IPS DF 4.7 (cell line): ENCODE measurements around the gene PTPRN2.

Source experiments
- DNase-seq: peaks from one replicate; pipeline ENCODE4 v3.0.0-alpha.2; 2013; ENCODE audit warnings: low spot score; ENCODE audit errors: extremely low read depth

Gene PTPRN2

DNA sequence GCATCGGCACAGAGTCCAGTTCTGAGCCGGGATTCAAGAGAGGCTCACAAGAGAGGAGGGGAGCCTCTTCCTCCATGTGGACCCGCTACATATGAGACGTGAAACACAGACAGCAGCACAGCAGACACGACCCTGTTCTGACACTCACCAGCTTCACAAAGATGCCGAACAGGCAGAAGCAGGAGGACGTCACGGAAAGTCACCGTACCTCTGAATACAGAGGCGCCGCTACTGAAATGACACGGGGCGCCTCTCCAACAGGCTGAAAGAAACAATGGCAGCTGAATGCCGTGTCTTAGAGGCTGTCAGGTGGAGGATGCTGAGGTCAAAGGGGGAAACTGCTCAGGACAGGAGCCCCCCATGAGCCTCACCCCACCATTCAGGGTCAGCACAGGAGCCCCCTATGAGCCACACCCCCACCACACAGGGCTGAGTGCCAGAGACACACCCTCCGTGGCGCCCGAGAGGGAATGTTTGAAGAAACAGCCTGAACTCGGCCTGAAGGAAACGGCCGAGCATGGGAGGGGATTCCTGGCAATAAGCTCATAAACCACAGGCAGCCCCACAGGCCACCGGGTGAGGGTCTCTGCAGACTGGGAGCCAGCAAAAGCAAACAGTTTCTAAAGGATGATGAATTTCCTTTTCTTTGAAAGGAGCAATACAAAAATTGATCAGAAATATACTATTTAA, 510.3 kb downstream of the PTPRN2 start:
- DNase-seq = no peak

DNA sequence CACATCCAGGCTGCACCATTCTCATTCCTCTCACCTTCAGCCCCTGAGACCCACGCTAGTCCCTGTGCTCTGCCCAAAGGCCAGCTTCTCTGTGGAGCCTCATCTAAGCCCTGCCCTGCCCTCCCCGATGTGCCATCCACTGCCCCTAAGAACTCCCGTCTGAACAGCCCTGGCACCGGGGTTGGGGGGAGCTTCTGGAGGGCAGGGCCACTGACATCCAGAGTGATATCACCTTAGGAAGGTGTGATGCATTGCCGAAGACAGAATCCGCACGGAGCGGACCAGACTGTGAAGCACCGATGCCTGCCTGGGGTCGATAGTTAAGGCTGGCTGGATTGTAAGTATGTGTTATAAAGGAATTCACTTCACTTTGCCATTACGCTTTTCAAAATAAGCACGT, 511.0 kb downstream of the PTPRN2 start:
- no peak for DNase-seq

- no peak for DNase-seq
Observed at GRCh38 chr7:158076215-158076614, 511.4 kb downstream of the PTPRN2 start.

- DNase-seq = no peak
Observed at GRCh38 chr7:158075633-158076001, 512.0 kb downstream of the PTPRN2 start.

GRCh38 chr7:158074896-158075632, 512.6 kb downstream of the PTPRN2 start:
- no peak for DNase-seq

DNA sequence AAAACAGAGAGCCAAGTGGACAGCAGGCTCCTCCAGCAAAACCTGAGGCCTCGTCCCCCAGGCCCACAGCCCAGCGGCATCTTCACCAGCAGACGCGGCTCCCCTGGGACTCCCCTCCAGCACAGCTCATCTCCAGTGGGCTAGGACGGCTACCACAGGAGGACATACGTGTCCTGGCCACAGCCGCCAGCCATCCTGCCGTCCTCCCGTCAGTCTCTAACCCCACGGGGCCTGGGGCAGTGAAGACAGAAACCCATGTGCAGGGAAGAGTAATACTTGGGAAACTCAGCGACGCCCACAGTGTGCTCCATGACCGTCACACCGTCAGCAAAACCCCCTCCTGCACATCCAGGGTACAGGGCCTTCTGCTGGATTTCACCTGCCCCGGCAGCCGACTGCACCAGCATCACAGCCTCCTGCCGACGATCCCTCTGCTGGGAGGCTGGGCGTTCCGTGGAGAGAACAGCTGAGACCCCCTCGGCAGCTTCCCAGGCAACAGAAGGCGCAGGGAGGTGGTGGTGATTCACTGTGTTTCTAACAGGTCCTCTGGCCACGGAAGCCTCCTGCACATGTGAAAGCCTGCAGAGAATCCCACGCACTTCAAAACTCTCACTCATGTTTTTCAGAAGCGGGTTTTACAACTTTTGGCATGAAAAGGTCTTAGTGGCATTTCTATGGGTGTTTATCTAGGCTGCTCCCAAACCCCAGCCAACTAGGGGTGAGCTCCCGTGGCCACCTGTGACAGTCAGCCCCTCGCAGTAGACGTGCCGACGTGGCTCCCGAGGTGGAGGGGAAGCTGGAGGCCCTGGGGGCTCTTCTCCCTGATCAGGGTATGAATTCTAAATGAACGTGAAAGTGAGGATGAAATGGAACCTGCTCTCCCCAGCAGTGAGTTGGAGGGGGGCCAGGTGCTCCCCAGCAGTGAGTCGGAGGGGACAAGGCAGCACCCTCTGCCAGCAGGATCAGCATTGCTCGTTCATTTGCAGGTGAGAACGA, 513.5 kb downstream of the PTPRN2 start:
- DNase-seq = no peak

DNA sequence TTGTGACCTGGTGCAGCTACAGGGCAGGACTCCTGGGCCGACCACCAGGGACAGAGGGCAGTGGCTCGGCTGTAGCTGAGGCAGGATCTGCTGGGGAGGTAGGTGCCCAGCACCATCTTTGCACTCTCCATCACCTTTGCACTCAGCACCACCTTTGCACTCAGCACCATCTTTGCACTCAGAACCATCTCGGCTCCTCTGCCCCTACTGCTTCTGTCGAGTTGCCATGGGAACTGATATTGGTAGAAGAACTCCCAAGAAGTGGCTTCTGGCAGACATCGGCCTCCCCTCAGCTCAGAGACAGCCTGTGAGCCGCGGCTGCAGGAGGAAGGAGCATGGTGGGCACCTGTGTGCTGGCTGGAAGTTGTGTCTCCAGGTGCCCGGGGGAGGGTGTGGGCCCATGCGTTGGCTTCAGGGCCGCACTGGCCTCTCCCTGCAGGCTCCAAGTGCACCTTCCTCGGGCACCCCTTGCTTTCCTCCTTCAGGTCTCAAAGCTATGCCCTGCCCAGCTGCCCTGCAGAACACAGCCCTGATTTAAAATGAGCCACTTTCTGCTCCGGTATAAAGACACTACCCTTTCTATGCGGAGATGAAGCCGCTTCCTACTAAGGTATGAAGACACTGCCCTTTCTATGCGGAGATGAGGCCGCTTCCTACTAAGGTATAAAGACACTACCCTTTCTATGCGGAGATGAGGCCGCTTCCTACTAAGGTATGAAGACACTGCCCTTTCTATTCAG, 514.5 kb downstream of the PTPRN2 start:
- no peak for DNase-seq

GRCh38 chr7:158070222-158070920, 517.3 kb downstream of the PTPRN2 start:
- no peak for DNase-seq

DNA sequence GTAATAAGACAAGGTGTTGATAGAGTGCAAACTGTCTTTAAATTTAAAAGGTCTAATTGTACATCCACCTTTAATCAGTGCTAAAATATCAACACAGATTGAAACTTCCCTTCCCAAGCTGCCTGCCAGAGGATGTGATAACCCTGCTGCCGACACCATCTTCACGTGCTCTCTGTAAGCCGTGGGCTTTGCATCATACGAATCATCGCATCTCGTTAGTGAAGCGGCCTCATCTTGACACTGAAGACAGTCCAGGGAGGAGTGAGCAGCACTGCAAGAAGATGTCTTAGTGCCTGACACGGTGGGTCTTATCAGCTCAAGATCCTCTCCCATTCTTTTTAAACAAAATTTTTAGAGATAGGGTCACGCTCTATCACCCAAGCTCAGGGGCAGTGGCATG, 518.8 kb downstream of the PTPRN2 start:
- DNase-seq = no peak

DNA sequence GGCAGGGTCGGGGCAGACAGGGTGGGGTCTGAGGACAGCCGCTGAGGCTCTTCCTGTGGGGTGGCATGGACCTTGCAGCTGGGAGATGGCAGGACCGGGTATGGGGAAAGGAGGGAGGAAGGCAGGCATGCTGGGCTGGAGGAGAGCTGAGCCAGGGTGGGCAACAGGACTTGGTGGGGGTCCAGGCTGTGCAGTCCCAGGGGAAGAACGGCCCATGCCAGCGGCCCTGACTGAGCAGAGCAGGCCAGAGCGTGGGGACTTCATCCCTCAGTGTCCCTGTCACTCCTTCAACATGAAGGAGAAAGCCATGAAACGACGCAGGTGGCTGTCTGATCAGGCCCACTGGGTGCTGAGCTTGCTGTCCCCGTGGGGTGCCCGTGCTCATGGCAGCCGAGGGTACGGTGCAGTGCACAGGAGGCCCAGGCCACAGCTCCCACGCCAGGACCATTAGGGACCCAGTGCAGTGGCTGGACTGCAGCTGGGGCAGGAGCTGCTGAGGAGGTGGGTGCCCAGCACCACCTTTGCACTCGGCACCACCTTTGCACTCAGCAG, 519.6 kb downstream of the PTPRN2 start:
- DNase-seq = no peak

GRCh38 chr7:158067219-158067930, 520.2 kb downstream of the PTPRN2 start:
- no peak for DNase-seq

GRCh38 chr7:158066085-158066484, 521.5 kb downstream of the PTPRN2 start:
- DNase-seq = no peak

DNA sequence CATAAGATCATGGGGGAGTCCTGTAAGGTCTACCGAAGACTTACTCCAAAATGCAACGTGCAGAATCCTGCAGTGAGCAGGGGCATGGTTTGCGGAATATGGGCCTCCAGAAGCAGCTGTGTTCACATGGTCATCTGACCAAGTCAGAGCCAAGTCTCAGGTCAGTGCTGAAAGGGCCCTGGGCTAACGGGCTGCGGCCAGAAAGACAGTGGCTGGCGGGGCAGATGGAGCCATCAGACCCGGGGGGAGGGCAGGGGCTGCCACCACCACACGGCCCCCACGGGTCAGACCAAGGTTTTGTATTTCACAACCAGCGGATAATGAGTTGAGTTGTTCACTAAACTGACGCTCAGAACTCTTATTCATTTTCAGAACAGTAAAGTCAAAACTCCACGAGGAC, 522.3 kb downstream of the PTPRN2 start:
- no peak for DNase-seq

GRCh38 chr7:158064631-158065030, 523.0 kb downstream of the PTPRN2 start:
- no peak for DNase-seq

DNA sequence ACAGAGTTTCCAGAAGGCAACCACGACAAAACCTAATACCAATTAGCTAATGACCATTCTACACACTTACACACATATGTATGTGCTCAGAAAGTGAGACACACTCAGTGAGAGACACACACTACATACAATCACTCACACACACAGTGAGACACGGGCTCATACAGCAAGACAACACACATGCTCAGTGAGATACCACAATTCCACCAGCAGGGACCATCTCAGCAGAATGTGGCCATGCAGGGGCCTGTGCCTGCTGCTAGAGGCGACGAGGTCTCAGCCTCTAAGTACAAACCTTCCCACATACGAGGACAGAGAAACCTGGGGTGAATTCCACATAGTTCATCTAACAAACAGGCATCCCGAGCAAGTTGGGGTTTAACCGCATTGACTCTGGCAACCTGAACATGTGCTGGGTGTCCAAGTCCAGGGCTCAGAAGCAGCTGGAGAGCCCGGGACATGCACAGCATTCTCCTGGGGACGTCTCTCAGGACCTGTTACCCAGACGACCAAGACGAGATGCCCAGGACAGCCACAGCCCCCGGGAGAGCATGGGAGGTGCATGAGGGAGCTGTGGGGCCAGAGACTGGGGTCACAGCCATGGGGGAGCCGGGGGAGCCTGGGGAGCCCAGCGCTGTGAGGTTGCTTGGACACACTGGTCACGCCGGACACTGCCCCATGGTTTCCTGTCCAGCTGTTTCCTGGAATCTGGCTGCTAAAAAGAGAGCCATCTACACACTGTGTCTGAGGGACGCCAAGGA, 523.6 kb downstream of the PTPRN2 start:
- DNase-seq = no peak

- no peak for DNase-seq
Observed at GRCh38 chr7:158062661-158063060, 525.0 kb downstream of the PTPRN2 start.

DNA sequence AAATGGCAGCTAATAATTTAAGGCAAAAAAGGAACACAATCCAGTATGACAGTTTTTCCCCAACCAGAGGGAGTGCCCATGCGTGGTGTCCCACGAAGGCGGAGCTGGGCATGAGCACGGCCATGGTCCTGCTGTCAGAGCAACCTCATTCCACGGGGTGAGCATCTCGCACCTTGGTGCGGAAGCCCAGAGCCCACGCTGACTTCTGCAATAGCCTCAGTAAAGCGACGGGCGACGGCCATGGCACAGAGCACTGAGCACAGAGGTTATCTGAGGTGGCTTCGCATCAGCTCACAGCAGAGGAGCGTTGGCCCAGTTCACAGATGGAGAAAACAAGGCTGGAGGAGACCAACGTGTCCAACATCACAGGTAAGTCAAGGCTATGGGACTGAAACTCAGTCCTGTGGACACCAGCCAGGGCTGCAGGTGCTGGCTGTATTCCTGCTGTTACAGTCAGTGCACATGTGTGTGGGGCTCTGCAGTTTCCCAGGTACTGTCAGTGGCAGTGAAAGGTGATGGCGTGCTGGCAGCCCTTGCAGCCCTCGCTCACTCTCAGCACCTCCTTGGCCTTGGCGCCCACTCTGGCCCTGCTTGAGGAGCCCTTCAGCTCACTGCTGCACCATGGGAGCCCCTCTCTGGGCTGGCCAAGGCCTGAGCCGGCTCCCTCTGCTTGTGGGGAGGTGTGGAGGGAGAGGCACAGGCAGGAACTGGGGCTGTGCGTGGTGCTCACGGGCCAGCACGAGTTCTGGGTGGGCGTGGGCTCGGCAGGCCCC, 525.6 kb downstream of the PTPRN2 start:
- no peak for DNase-seq

GRCh38 chr7:158061026-158061630, 526.5 kb downstream of the PTPRN2 start:
- no peak for DNase-seq
